HepG2 (cell line): ENCODE measurements around the gene DNAJC1. TPM values are rescaled to one million over a fixed set of nuclear protein-coding genes. Genes with fewer than 3 reads are reported as not detected.

Source experiments
- ATAC-seq: fragments of 200-7000 bp; cut with Tn5 transposase; 3 replicates; pipeline ENCODE4 v1.9.1; 2020; ENCODE audit warnings: mild to moderate bottlenecking, moderate library complexity
- BruUV-seq: library from RNA; stranded (reverse); fragments of 400-500 nt; replicated peaks from 2 replicates; lab custom pipeline; 2021; lab: Mats Ljungman, UMichigan
- CTCF ChIA-PET: fragments of 300-600 bp; formaldehyde crosslinking; extraction: SDS; loops from one replicate; lab custom pipeline; 2021; ENCODE audit warnings: low total read pairs, inconsistent platforms, low intra/inter-chr PET ratio; lab: Yijun Ruan, JAX
- POLR2A ChIA-PET: fragments of 350-600 bp; sonication (Branson Sonifier 250); formaldehyde crosslinking; loops from one replicate; lab custom pipeline; 2020; ENCODE audit warnings: antibody characterized with exemption, inconsistent platforms; lab: Yijun Ruan, JAX
- DNase-seq: peaks from one replicate; pipeline ENCODE4 v3.0.0-alpha.2; 2015; ENCODE audit warnings: low spot score
- FAIRE-seq: peaks from 3 replicates; lab custom pipeline; 2011; peaks lifted over from hg19 to GRCh38; lab: Jason Lieb, UNC
- H2AFZ ChIP-seq: one replicate; pipeline ENCODE4 v1.6.1; 2011; ENCODE audit warnings: low read length, inconsistent platforms
- H3K27ac ChIP-seq: fragments of 300-600 bp; 3 replicates; pipeline ENCODE4 v1.8.0; 2011; ENCODE audit warnings: mixed run types, mild to moderate bottlenecking, mixed read lengths, low read length, inconsistent platforms; ENCODE audit not compliant: insufficient read depth; ENCODE audit errors: extremely low read length
- H3K27me3 ChIP-seq, 2 experiments: fragments of 200-600 bp in 1 of 2; 2 replicates in 1 of 2; 3 replicates in 1 of 2; pipeline versions ENCODE4 v1.6.0 to v1.8.0; 2011; ENCODE audit warnings: low read length in 2 of 2, mild to moderate bottlenecking in 2 of 2, moderate library complexity in 2 of 2, inconsistent platforms in 1 of 2; ENCODE audit not compliant: insufficient read depth in 2 of 2, control insufficient read depth in 1 of 2
- H3K36me3 ChIP-seq, 2 experiments: fragments of 200-600 bp in 1 of 2; replicated peaks in 1 of 2; 2 replicates in 1 of 2; 3 replicates in 1 of 2; pipeline versions ENCODE4 v1.5.1 to v1.8.0; 2011; ENCODE audit warnings: low read length in 2 of 2, inconsistent platforms in 1 of 2; ENCODE audit not compliant: insufficient read depth in 2 of 2, control insufficient read depth in 1 of 2
- H3K4me1 ChIP-seq: 2 replicates; pipeline ENCODE4 v1.5.1; 2012; ENCODE audit warnings: low read length, inconsistent platforms; ENCODE audit not compliant: insufficient read depth
- H3K4me2 ChIP-seq: 2 replicates; pipeline ENCODE4 v1.6.0; 2011; ENCODE audit warnings: low read depth, low read length, inconsistent platforms
- H3K4me3 ChIP-seq, 3 experiments: fragments of 200-600 bp in 1 of 3; sonication (generic), shearing (Covaris generic) in 1 of 3; replicated peaks in 1 of 3; 2 replicates each; pipeline ENCODE4 v1.5.1; 2011 to 2016; ENCODE audit warnings: low read length in 3 of 3, inconsistent platforms in 2 of 3, low read depth in 2 of 3, mild to moderate bottlenecking in 2 of 3, control low read depth in 1 of 3, mixed read lengths in 1 of 3; ENCODE audit not compliant: insufficient read depth in 1 of 3
- H3K79me2 ChIP-seq: one replicate; pipeline ENCODE4 v1.6.1; 2011; ENCODE audit warnings: low read length, inconsistent platforms; ENCODE audit not compliant: insufficient read depth
- H3K9ac ChIP-seq: 2 replicates; pipeline ENCODE4 v1.6.0; 2011; ENCODE audit warnings: mild to moderate bottlenecking, low read depth, low read length, inconsistent platforms; ENCODE audit not compliant: insufficient read depth
- H3K9me3 ChIP-seq: 2 replicates; pipeline ENCODE4 v1.5.1; 2012; ENCODE audit warnings: mild to moderate bottlenecking, low read length
- H4K20me1 ChIP-seq: 2 replicates; pipeline ENCODE4 v1.6.0; 2011; ENCODE audit warnings: inconsistent platforms, mild to moderate bottlenecking, low read length, moderate library complexity; ENCODE audit not compliant: insufficient read depth
- AKAP8 ChIP-seq: sonication (generic); formaldehyde crosslinking; IDR thresholded peaks from 2 replicates; pipeline ENCODE4 v1.5.1; 2020; ENCODE audit warnings: mild to moderate bottlenecking, missing genetic modification reagents
- CEBPB ChIP-seq: IDR thresholded peaks from 2 replicates; pipeline ENCODE4 v1.6.1; 2011; ENCODE audit warnings: low read depth, low read length, improper control_type of control experiment, borderline replicate concordance
- CREBL2 ChIP-seq: sonication (generic); formaldehyde crosslinking; IDR thresholded peaks from 2 replicates; pipeline ENCODE4 v1.8.1; 2023; ENCODE audit warnings: missing genetic modification reagents, mild to moderate bottlenecking, borderline replicate concordance
- HBP1 ChIP-seq: IDR thresholded peaks from 2 replicates; pipeline ENCODE4 v1.6.1; 2016; ENCODE audit warnings: low read depth, control low read depth
- HIC2 ChIP-seq: sonication (generic); formaldehyde crosslinking; IDR thresholded peaks from 2 replicates; pipeline ENCODE4 v1.9.0; 2022; ENCODE audit warnings: low read depth, missing genetic modification reagents
- HNF4A ChIP-seq: sonication (generic); formaldehyde crosslinking; IDR thresholded peaks from 2 replicates; pipeline ENCODE4 v1.4.0; 2020; ENCODE audit warnings: missing genetic modification reagents
- KLF11 ChIP-seq: IDR thresholded peaks from 2 replicates; pipeline ENCODE4 v1.6.1; 2016; ENCODE audit warnings: missing compliant biosample characterization
- MIER3 ChIP-seq: IDR thresholded peaks from 2 replicates; pipeline ENCODE4 v1.6.1; 2016; ENCODE audit warnings: missing compliant biosample characterization, borderline replicate concordance
- MIXL1 ChIP-seq: IDR thresholded peaks from 2 replicates; pipeline ENCODE4 v1.6.1; 2016
- PLRG1 ChIP-seq: fragments of 450-650 bp; conservative IDR thresholded peaks from 2 replicates; pipeline ENCODE4 v1.6.1; 2016
- RORA ChIP-seq: sonication (generic); formaldehyde crosslinking; IDR thresholded peaks from 2 replicates; pipeline ENCODE4 v1.5.0; 2020; ENCODE audit warnings: mild to moderate bottlenecking, missing genetic modification reagents, moderate library complexity
- TBX2 ChIP-seq: sonication (generic); formaldehyde crosslinking; IDR thresholded peaks from 2 replicates; pipeline ENCODE4 v1.5.0; 2020; ENCODE audit warnings: missing genetic modification reagents, mild to moderate bottlenecking, borderline replicate concordance
- TGIF2 ChIP-seq: IDR thresholded peaks from 2 replicates; pipeline ENCODE4 v1.6.1; 2016; ENCODE audit warnings: control low read depth, missing compliant biosample characterization
- THYN1 ChIP-seq: sonication (generic); formaldehyde crosslinking; IDR thresholded peaks from 2 replicates; pipeline ENCODE4 v1.8.1; 2023; ENCODE audit warnings: low read depth, mild to moderate bottlenecking, moderate library complexity, missing genetic modification reagents, borderline replicate concordance
- ZNF333 ChIP-seq: sonication (generic); formaldehyde crosslinking; IDR thresholded peaks from 2 replicates; pipeline ENCODE4 v1.4.0; 2020; ENCODE audit warnings: mild to moderate bottlenecking, missing genetic modification reagents, borderline replicate concordance
- ZNF335 ChIP-seq: sonication (generic); formaldehyde crosslinking; IDR thresholded peaks from 2 replicates; pipeline ENCODE4 v1.4.0; 2020; ENCODE audit warnings: missing genetic modification reagents
- ZNF747 ChIP-seq: sonication (generic); formaldehyde crosslinking; IDR thresholded peaks from 2 replicates; pipeline ENCODE4 v1.8.1; 2023; ENCODE audit warnings: missing genetic modification reagents, mild to moderate bottlenecking, borderline replicate concordance
- ZZZ3 ChIP-seq: sonication (generic); formaldehyde crosslinking; IDR thresholded peaks from 2 replicates; pipeline ENCODE4 v1.4.0; 2020; ENCODE audit warnings: missing genetic modification reagents, mild to moderate bottlenecking, borderline replicate concordance
- WGBS: methylation state at CpG from one replicate; pipeline ENCODE4 v1.1.6; 2017; ENCODE audit warnings: low lambda C conversion rate; 5-methylcytosine and 5-hydroxymethylcytosine counted together
- in situ Hi-C: cut with HindIII; loops from 2 replicates; pipeline ENCODE4 v1.10.0; 2017; ENCODE audit warnings: low pct_unique_long_range_greater_than_20kb; ENCODE audit not compliant: extremely low pct_ligation_motif_present
- intact Hi-C: fragments of 100-400 bp; cut with micrococcal nuclease; formaldehyde crosslinking; loops from one replicate; pipeline ENCODE4 v1.10.0; 2022; ENCODE audit not compliant: unreplicated experiment
- polyA plus RNA-seq, 8 experiments: library from polyadenylated mRNA; depleted of rRNA in 3 of 8; stranded (reverse) in 7 of 8; unstranded in 1 of 8; fragments of >200 nt; fragmentation: Illumina TruSeq in 4 of 8; extraction: Trizol in 4 of 8; gene quantifications; 2 replicates each; pipeline versions ENCODE4 v1.2.1 to v1.2.3, GENCODE V29; 2011 to 2016; ENCODE audit warnings: low read depth in 4 of 8, missing spikeins in 1 of 8, mixed read lengths in 1 of 8; ENCODE audit not compliant: insufficient read depth in 1 of 8
- total RNA-seq, 5 experiments: library from RNA; depleted of rRNA; stranded (reverse); fragments of >200 nt; fragmentation: Illumina TruSeq; extraction: Trizol; gene quantifications; 2 replicates each; pipeline ENCODE4 v1.2.3, GENCODE V29; 2016; ENCODE audit warnings: low read depth in 1 of 5
- TF ChIP-seq, protein P1 (sequence below): sonication (generic); formaldehyde crosslinking; IDR thresholded peaks from 2 replicates; pipeline ENCODE4 v1.5.0; 2020; ENCODE audit warnings: missing genetic modification reagents

The DNAJC1 gene
- total and polyA plus RNA-seq, 2 of the 13 experiments (the other 11 are each of a cell fraction or from before 2014, with no cell fraction given) = 9.9 to 16.6 TPM

- H3K4me1 ChIP-seq = peaks cover 15% of the 10 kb centered on the region
- TF ChIP-seq TBX2 (CRISPR knock-in tag) (no peak), ZZZ3 (CRISPR knock-in tag) (no peak), THYN1 (CRISPR knock-in tag) (no peak), ZNF335 (no peak), ZNF747 (CRISPR knock-in tag) (no peak), AKAP8 (CRISPR knock-in tag) (no peak), HBP1 (CRISPR knock-in tag) (no peak), TGIF2 (no peak), KLF11 (no peak), MIXL1 (no peak), CEBPB (no peak), RORA (no peak), HNF4A (CRISPR knock-in tag) (no peak), MIER3 (CRISPR knock-in tag) (no peak), ZNF333 (CRISPR knock-in tag) (no peak), CREBL2 (CRISPR knock-in tag) (no peak), PLRG1 (no peak), HIC2 (no peak)
- TF ChIP-seq, protein P1, sequence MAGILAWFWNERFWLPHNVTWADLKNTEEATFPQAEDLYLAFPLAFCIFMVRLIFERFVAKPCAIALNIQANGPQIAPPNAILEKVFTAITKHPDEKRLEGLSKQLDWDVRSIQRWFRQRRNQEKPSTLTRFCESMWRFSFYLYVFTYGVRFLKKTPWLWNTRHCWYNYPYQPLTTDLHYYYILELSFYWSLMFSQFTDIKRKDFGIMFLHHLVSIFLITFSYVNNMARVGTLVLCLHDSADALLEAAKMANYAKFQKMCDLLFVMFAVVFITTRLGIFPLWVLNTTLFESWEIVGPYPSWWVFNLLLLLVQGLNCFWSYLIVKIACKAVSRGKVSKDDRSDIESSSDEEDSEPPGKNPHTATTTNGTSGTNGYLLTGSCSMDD (CRISPR knock-in tag) = no peak
- no peaks in the 10 kb centered on the region for H4K20me1 ChIP-seq
- in situ Hi-C loops = no loop called here
- ATAC-seq = no peak
- no peaks in the 10 kb centered on the region for H3K79me2 ChIP-seq
- no TSS peak for BruUV-seq
- no peaks in the 10 kb centered on the region for H3K27me3 ChIP-seq
- ChIA-PET CTCF (no interaction called here), POLR2A (interaction anchor here (1.0 kb wide), 1 partner anchor 430 kb away, joined by 3 read pairs; no protein-coding TSS in a partner anchor)
- no peak overlapping the region for H3K27ac ChIP-seq
- H3K9ac ChIP-seq = no peak overlapping the region
- H3K9me3 ChIP-seq = no peaks in the 10 kb centered on the region
- 99% methylated on average over 6 of the region's 6 CpGs for WGBS
- FAIRE-seq = no peak
- intact Hi-C loops = no loop called here
- no peak for DNase-seq
- no peak overlapping the region for H3K4me2 ChIP-seq
- no peaks in the 10 kb centered on the region for H3K36me3 ChIP-seq
- no peak overlapping the region for H3K4me3 ChIP-seq
- no peak overlapping the region for H2AFZ ChIP-seq
Observed at GRCh38 chr10:21925851-21926250, 77.7 kb downstream of the DNAJC1 start.
